HepG2 (cell line): Measurements from ENCODE around the gene LRRC4. TPM values are rescaled to one million over a fixed set of nuclear protein-coding genes. Genes with fewer than 3 reads are reported as not detected.
A peak's percentile ranks its signal among the peaks of the same experiment; 100 is the strongest.

Source experiments
- CEBPG ChIP-seq: IDR thresholded peaks from 2 replicates; pipeline ENCODE4 v1.6.1; 2016
- CHD4 ChIP-seq: fragments of 200-600 bp; sonication (generic); IDR thresholded peaks from 2 replicates; pipeline ENCODE4 v1.7.0; 2017; ENCODE audit warnings: mild to moderate bottlenecking, low read length, borderline replicate concordance
- ESRRA ChIP-seq: sonication (generic); formaldehyde crosslinking; IDR thresholded peaks from 2 replicates; pipeline ENCODE4 v1.5.1; 2020; ENCODE audit warnings: mild to moderate bottlenecking, low read depth, missing genetic modification reagents
- GATAD1 ChIP-seq: IDR thresholded peaks from 2 replicates; pipeline ENCODE4 v1.6.1; 2016; ENCODE audit warnings: missing genetic modification reagents, missing compliant biosample characterization
- GLI4 ChIP-seq: sonication (generic); formaldehyde crosslinking; IDR thresholded peaks from 2 replicates; pipeline ENCODE4 v1.5.1; 2020; ENCODE audit warnings: missing genetic modification reagents, mild to moderate bottlenecking, moderate library complexity, borderline replicate concordance
- GPN1 ChIP-seq: sonication (generic); formaldehyde crosslinking; IDR thresholded peaks from 2 replicates; pipeline ENCODE4 v1.5.1; 2020; ENCODE audit warnings: missing genetic modification reagents, borderline replicate concordance
- HCFC1 ChIP-seq: fragments of 150-350 bp; IDR thresholded peaks from 2 replicates; pipeline ENCODE4 v1.6.1; 2014; ENCODE audit warnings: low read depth, low read length
- KDM1A ChIP-seq: IDR thresholded peaks from 2 replicates; pipeline ENCODE4 v1.6.1; 2016; ENCODE audit warnings: missing compliant biosample characterization
- KDM3A ChIP-seq: IDR thresholded peaks from 2 replicates; pipeline ENCODE4 v1.6.1; 2018; ENCODE audit warnings: low read depth, missing compliant biosample characterization
- PRMT3 ChIP-seq: sonication (generic); formaldehyde crosslinking; IDR thresholded peaks from 2 replicates; pipeline ENCODE4 v1.8.1; 2022; ENCODE audit warnings: low read depth, mild to moderate bottlenecking, moderate library complexity, missing genetic modification reagents, borderline replicate concordance
- RARG ChIP-seq: sonication (generic); formaldehyde crosslinking; IDR thresholded peaks from 2 replicates; pipeline ENCODE4 v1.4.0; 2020; ENCODE audit warnings: low read depth, mild to moderate bottlenecking, missing genetic modification reagents
- SIX1 ChIP-seq: sonication (generic); formaldehyde crosslinking; IDR thresholded peaks from 2 replicates; pipeline ENCODE4 v1.4.0; 2020; ENCODE audit warnings: missing genetic modification reagents, borderline replicate concordance
- TP53 ChIP-seq: sonication (generic); formaldehyde crosslinking; conservative IDR thresholded peaks from 2 replicates; pipeline ENCODE4 v1.4.0; 2020; ENCODE audit warnings: missing genetic modification reagents
- ZFX ChIP-seq: sonication (generic); formaldehyde crosslinking; IDR thresholded peaks from 2 replicates; pipeline ENCODE4 v1.4.0; 2020; ENCODE audit warnings: mild to moderate bottlenecking, low read depth, missing genetic modification reagents, moderate library complexity
- ZNF224 ChIP-seq: sonication (generic); formaldehyde crosslinking; IDR thresholded peaks from 2 replicates; pipeline ENCODE4 v1.5.0; 2020; ENCODE audit warnings: mild to moderate bottlenecking, missing genetic modification reagents
- ZNF446 ChIP-seq: sonication (generic); formaldehyde crosslinking; IDR thresholded peaks from 2 replicates; pipeline ENCODE4 v1.5.0; 2020; ENCODE audit warnings: mild to moderate bottlenecking, missing genetic modification reagents
- ZNF598 ChIP-seq: sonication (generic); formaldehyde crosslinking; IDR thresholded peaks from 2 replicates; pipeline ENCODE4 v1.5.1; 2020; ENCODE audit warnings: mild to moderate bottlenecking, missing genetic modification reagents, borderline replicate concordance
- ZNF672 ChIP-seq: sonication (generic); formaldehyde crosslinking; IDR thresholded peaks from 2 replicates; pipeline ENCODE4 v1.8.1; 2022; ENCODE audit warnings: missing genetic modification reagents
- ZNF879 ChIP-seq: sonication (generic); formaldehyde crosslinking; IDR thresholded peaks from 2 replicates; pipeline ENCODE4 v1.8.1; 2023; ENCODE audit warnings: missing genetic modification reagents
- polyA plus RNA-seq, 8 experiments: library from polyadenylated mRNA; depleted of rRNA in 3 of 8; stranded (reverse) in 7 of 8; unstranded in 1 of 8; fragments of >200 nt; fragmentation: Illumina TruSeq in 4 of 8; extraction: Trizol in 4 of 8; gene quantifications; 2 replicates each; pipeline versions ENCODE4 v1.2.1 to v1.2.3, GENCODE V29; 2011 to 2016; ENCODE audit warnings: low read depth in 4 of 8, missing spikeins in 1 of 8, mixed read lengths in 1 of 8; ENCODE audit not compliant: insufficient read depth in 1 of 8
- total RNA-seq, 5 experiments: library from RNA; depleted of rRNA; stranded (reverse); fragments of >200 nt; fragmentation: Illumina TruSeq; extraction: Trizol; gene quantifications; 2 replicates each; pipeline ENCODE4 v1.2.3, GENCODE V29; 2016; ENCODE audit warnings: low read depth in 1 of 5
- TF ChIP-seq, protein P1 (sequence below): sonication (generic); formaldehyde crosslinking; IDR thresholded peaks from 2 replicates; pipeline ENCODE4 v1.4.0; 2020; ENCODE audit warnings: missing genetic modification reagents
- TF ChIP-seq, protein P2 (sequence below): sonication (generic); formaldehyde crosslinking; IDR thresholded peaks from 2 replicates; pipeline ENCODE4 v1.5.1; 2020; ENCODE audit warnings: mild to moderate bottlenecking, missing genetic modification reagents, moderate library complexity
- TF ChIP-seq, protein P3 (sequence below): sonication (generic); formaldehyde crosslinking; IDR thresholded peaks from 2 replicates; pipeline ENCODE4 v1.4.0; 2020; ENCODE audit warnings: missing genetic modification reagents, borderline replicate concordance

The LRRC4 gene
- total and polyA plus RNA-seq, 2 of the 13 experiments (the other 11 are each of a cell fraction or from before 2014, with no cell fraction given) = not detected

DNA sequence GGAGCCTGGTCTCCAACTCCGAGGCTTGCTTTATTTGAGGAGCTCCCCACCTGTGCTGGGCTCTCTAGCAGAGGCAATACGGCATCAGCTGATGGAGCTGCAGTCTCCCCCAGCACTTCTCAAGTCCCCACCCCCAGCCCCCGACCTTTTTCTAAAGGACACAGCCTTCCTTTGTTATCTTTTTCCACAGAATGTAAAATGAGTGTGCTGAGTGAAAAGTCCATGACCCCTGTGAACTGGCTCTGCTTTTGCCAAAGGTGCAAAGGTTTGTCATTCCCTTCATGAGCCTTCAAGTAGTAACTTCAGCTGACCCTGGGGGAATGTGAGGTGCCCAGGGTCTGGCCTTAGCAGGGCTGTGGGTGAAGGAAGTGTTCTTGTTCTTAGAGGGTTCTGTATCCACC, 25.5 kb downstream of the LRRC4 start (continued):
- TF ChIP-seq GATAD1 (CRISPR knock-in tag) (no peak), PRMT3 (CRISPR knock-in tag) (no peak), ZNF598 (CRISPR knock-in tag) (no peak), CHD4 (peak; percentile 72; the same call in 1 of the 2 replicates), GPN1 (CRISPR knock-in tag) (no peak), TP53 (CRISPR knock-in tag) (no peak), ZNF879 (CRISPR knock-in tag) (no peak), GLI4 (CRISPR knock-in tag) (no peak), HCFC1 (no peak), RARG (CRISPR knock-in tag) (no peak), ZNF672 (0 out of 2 replicates have a peak, but pooled peaks have one; percentile 27), KDM3A (CRISPR knock-in tag) (no peak), CEBPG (no peak), KDM1A (CRISPR knock-in tag) (no peak), ZNF446 (CRISPR knock-in tag) (no peak), SIX1 (CRISPR knock-in tag) (no peak), ESRRA (peak; percentile 96), ZFX (CRISPR knock-in tag) (no peak), ZNF224 (no peak)
- TF ChIP-seq, protein P1, sequence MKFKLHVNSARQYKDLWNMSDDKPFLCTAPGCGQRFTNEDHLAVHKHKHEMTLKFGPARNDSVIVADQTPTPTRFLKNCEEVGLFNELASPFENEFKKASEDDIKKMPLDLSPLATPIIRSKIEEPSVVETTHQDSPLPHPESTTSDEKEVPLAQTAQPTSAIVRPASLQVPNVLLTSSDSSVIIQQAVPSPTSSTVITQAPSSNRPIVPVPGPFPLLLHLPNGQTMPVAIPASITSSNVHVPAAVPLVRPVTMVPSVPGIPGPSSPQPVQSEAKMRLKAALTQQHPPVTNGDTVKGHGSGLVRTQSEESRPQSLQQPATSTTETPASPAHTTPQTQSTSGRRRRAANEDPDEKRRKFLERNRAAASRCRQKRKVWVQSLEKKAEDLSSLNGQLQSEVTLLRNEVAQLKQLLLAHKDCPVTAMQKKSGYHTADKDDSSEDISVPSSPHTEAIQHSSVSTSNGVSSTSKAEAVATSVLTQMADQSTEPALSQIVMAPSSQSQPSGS = 0 out of 2 replicates have a peak, but pooled peaks have one; percentile 15
- TF ChIP-seq, protein P2, sequence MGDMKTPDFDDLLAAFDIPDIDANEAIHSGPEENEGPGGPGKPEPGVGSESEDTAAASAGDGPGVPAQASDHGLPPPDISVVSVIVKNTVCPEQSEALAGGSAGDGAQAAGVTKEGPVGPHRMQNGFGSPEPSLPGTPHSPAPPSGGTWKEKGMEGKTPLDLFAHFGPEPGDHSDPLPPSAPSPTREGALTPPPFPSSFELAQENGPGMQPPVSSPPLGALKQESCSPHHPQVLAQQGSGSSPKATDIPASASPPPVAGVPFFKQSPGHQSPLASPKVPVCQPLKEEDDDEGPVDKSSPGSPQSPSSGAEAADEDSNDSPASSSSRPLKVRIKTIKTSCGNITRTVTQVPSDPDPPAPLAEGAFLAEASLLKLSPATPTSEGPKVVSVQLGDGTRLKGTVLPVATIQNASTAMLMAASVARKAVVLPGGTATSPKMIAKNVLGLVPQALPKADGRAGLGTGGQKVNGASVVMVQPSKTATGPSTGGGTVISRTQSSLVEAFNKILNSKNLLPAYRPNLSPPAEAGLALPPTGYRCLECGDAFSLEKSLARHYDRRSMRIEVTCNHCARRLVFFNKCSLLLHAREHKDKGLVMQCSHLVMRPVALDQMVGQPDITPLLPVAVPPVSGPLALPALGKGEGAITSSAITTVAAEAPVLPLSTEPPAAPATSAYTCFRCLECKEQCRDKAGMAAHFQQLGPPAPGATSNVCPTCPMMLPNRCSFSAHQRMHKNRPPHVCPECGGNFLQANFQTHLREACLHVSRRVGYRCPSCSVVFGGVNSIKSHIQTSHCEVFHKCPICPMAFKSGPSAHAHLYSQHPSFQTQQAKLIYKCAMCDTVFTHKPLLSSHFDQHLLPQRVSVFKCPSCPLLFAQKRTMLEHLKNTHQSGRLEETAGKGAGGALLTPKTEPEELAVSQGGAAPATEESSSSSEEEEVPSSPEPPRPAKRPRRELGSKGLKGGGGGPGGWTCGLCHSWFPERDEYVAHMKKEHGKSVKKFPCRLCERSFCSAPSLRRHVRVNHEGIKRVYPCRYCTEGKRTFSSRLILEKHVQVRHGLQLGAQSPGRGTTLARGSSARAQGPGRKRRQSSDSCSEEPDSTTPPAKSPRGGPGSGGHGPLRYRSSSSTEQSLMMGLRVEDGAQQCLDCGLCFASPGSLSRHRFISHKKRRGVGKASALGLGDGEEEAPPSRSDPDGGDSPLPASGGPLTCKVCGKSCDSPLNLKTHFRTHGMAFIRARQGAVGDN (CRISPR knock-in tag) = 0 out of 2 replicates have a peak, but pooled peaks have one; percentile 3
- TF ChIP-seq, protein P3, sequence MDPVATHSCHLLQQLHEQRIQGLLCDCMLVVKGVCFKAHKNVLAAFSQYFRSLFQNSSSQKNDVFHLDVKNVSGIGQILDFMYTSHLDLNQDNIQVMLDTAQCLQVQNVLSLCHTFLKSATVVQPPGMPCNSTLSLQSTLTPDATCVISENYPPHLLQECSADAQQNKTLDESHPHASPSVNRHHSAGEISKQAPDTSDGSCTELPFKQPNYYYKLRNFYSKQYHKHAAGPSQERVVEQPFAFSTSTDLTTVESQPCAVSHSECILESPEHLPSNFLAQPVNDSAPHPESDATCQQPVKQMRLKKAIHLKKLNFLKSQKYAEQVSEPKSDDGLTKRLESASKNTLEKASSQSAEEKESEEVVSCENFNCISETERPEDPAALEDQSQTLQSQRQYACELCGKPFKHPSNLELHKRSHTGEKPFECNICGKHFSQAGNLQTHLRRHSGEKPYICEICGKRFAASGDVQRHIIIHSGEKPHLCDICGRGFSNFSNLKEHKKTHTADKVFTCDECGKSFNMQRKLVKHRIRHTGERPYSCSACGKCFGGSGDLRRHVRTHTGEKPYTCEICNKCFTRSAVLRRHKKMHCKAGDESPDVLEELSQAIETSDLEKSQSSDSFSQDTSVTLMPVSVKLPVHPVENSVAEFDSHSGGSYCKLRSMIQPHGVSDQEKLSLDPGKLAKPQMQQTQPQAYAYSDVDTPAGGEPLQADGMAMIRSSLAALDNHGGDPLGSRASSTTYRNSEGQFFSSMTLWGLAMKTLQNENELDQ (CRISPR knock-in tag) = no peak
